Dendritic cell treated with granulocyte-macrophage colony-stimulating factor and Interleukin-4, amounts not matched to agents 40 ng/mL and 50 ng/mL, for 4 days (primary cell): ENCODE results near the gene CD226.
"Not testable (repeated sequence)": the region's sequence is repeated elsewhere in the genome, so short reads cannot be mapped to it uniquely, and the experiment has no call there.

Experiments used
- H3K27ac Mint-ChIP-seq: one replicate; pipeline ENCODE4 v1.8.0; 2022; ENCODE audit warnings: mild to moderate bottlenecking, mixed read lengths
- H3K27me3 Mint-ChIP-seq: one replicate; pipeline ENCODE4 v1.8.0; 2022; ENCODE audit warnings: mild to moderate bottlenecking, mixed read lengths
- H3K36me3 Mint-ChIP-seq: one replicate; pipeline ENCODE4 v1.8.0; 2022; ENCODE audit warnings: low read depth, mixed read lengths
- H3K4me1 Mint-ChIP-seq: one replicate; pipeline ENCODE4 v1.8.0; 2022; ENCODE audit warnings: low read depth, mixed read lengths
- H3K4me3 Mint-ChIP-seq: one replicate; pipeline ENCODE4 v1.8.0; 2022; ENCODE audit warnings: mild to moderate bottlenecking, moderate library complexity, mixed read lengths
- H3K9me3 Mint-ChIP-seq: one replicate; pipeline ENCODE4 v1.8.0; 2022; ENCODE audit warnings: mixed read lengths
- intact Hi-C: fragments of 100-400 bp; cut with micrococcal nuclease; formaldehyde crosslinking; loops from one replicate; pipeline ENCODE4 v1.15.0; 2022

The CD226 gene

DNA sequence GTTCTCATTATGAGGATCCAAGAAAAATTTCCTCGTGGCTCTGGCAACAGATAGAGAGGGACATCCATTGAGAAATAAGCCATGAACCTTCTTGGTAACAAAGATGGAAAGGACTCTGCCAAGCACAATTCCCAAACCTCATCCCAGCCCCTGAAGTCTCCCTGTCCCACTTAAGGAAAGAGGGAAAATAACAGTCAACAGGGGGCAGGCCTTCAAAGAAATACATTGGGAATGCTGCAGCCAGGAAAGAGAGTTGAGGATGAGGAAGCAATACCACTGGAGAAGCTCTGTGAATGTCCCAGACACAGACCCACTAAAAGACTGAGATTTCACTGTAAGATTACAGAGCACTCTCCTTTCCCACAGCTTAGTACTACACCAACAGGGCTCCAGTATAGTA, 93.2 kb downstream of the CD226 start:
- no peak overlapping the region for H3K27ac Mint-ChIP-seq
- intact Hi-C loops, result no loop called here
- peaks cover 13% of the 10 kb centered on the region for H3K9me3 Mint-ChIP-seq
- peaks cover 14% of the 10 kb centered on the region for H3K36me3 Mint-ChIP-seq
- H3K27me3 Mint-ChIP-seq, result no peaks in the 10 kb centered on the region
- no peak overlapping the region for H3K4me3 Mint-ChIP-seq
- no peaks in the 10 kb centered on the region for H3K4me1 Mint-ChIP-seq

DNA sequence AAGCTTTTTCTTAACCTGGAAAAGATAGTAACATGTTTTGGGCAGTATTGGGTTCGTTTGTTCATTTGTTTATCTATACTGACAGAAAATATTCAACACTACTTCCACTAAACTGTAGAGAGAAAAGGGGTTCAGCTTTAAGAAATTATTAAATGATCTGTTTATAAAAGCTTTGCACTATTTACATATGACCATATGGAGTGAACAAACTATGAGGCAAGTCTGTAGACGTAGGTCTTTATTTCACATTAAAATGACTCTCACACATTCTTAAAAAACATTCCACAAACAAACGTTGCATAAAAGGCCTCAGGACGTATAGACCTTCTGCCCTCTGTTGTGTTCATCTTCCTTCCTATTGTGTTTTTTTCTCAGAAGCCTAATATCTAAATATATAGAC, 94.6 kb downstream of the CD226 start:
- Mint-ChIP-seq H3K4me3 (no peak overlapping the region), H3K36me3 (peaks cover 8% of the 10 kb centered on the region), H3K27me3 (no peaks in the 10 kb centered on the region), H3K27ac (no peak overlapping the region), H3K9me3 (peaks cover 13% of the 10 kb centered on the region), H3K4me1 (no peaks in the 10 kb centered on the region)
- intact Hi-C loops, result no loop called here

- no peak overlapping the region for H3K27ac Mint-ChIP-seq
- no peaks in the 10 kb centered on the region for H3K9me3 Mint-ChIP-seq
- no peak overlapping the region for H3K4me3 Mint-ChIP-seq
- H3K36me3 Mint-ChIP-seq, result no peaks in the 10 kb centered on the region
- peaks cover 2% of the 10 kb centered on the region for H3K27me3 Mint-ChIP-seq
- intact Hi-C loops, result no loop called here
- H3K4me1 Mint-ChIP-seq, result no peaks in the 10 kb centered on the region
Observed at GRCh38 chr18:69845593-69846506, 101.8 kb downstream of the CD226 start.

GRCh38 chr18:69844656-69845055, 103.0 kb downstream of the CD226 start:
- Mint-ChIP-seq H3K4me1 (no peaks in the 10 kb centered on the region), H3K27me3 (peaks cover 2% of the 10 kb centered on the region), H3K27ac (no peak overlapping the region), H3K4me3 (no peak overlapping the region), H3K9me3 (no peaks in the 10 kb centered on the region), H3K36me3 (no peaks in the 10 kb centered on the region)
- intact Hi-C loops, result no loop called here

- Mint-ChIP-seq H3K4me3 (no peak overlapping the region), H3K9me3 (peaks cover 6% of the 10 kb centered on the region), H3K27ac (no peak overlapping the region), H3K27me3 (peaks cover 2% of the 10 kb centered on the region), H3K4me1 (no peaks in the 10 kb centered on the region), H3K36me3 (no peaks in the 10 kb centered on the region)
- intact Hi-C loops, result no loop called here
Observed at GRCh38 chr18:69843015-69843414, 104.7 kb downstream of the CD226 start.

DNA sequence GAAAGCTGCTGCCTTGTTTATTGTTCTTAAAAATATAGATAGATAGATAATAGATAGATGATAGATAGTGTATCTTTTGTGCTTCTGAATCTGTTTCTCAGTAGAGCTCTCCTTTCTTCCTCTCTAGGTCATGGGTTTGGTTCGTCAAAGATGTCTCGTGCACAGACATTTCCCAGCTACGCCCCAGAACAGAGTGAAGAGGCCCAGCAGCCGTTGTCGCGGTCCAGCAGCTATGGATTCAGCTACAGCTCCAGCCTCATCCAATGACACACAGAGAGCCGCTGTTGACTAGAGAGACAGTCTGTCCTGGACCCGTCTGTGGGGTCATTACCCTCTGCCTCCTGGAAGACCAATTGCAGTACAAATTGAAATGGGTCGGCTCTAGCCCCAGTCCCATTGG, 106.6 kb downstream of the CD226 start:
- intact Hi-C loops, result no loop called here
- Mint-ChIP-seq H3K27ac (no peak overlapping the region), H3K36me3 (no peaks in the 10 kb centered on the region), H3K9me3 (peaks cover 6% of the 10 kb centered on the region), H3K27me3 (peaks cover 2% of the 10 kb centered on the region), H3K4me3 (no peak overlapping the region), H3K4me1 (no peaks in the 10 kb centered on the region)

GRCh38 chr18:69840445-69840844, 107.2 kb downstream of the CD226 start:
- no peaks in the 10 kb centered on the region for H3K4me1 Mint-ChIP-seq
- peaks cover 2% of the 10 kb centered on the region for H3K27me3 Mint-ChIP-seq
- intact Hi-C loops, result no loop called here
- H3K36me3 Mint-ChIP-seq, result no peaks in the 10 kb centered on the region
- no peak overlapping the region for H3K27ac Mint-ChIP-seq
- H3K4me3 Mint-ChIP-seq, result no peak overlapping the region
- peaks cover 6% of the 10 kb centered on the region for H3K9me3 Mint-ChIP-seq

- H3K27ac Mint-ChIP-seq, result no peak overlapping the region
- peaks cover 6% of the 10 kb centered on the region for H3K9me3 Mint-ChIP-seq
- no peaks in the 10 kb centered on the region for H3K36me3 Mint-ChIP-seq
- no peaks in the 10 kb centered on the region for H3K4me1 Mint-ChIP-seq
- peaks cover 2% of the 10 kb centered on the region for H3K27me3 Mint-ChIP-seq
- H3K4me3 Mint-ChIP-seq, result no peak overlapping the region
- intact Hi-C loops, result no loop called here
Observed at GRCh38 chr18:69840001-69840400, 107.7 kb downstream of the CD226 start.

- peaks cover 6% of the 10 kb centered on the region for H3K9me3 Mint-ChIP-seq
- H3K36me3 Mint-ChIP-seq, result no peaks in the 10 kb centered on the region
- peaks cover 2% of the 10 kb centered on the region for H3K27me3 Mint-ChIP-seq
- intact Hi-C loops, result no loop called here
- no peak overlapping the region for H3K27ac Mint-ChIP-seq
- H3K4me1 Mint-ChIP-seq, result no peaks in the 10 kb centered on the region
- no peak overlapping the region for H3K4me3 Mint-ChIP-seq
Observed at GRCh38 chr18:69839497-69839896, 108.2 kb downstream of the CD226 start.

- intact Hi-C loops, result no loop called here
- Mint-ChIP-seq H3K9me3 (peaks cover 6% of the 10 kb centered on the region), H3K27me3 (peaks cover 2% of the 10 kb centered on the region), H3K4me1 (no peaks in the 10 kb centered on the region), H3K27ac (no peak overlapping the region), H3K4me3 (no peak overlapping the region), H3K36me3 (no peaks in the 10 kb centered on the region)
Observed at GRCh38 chr18:69838620-69839411, 108.9 kb downstream of the CD226 start.

DNA sequence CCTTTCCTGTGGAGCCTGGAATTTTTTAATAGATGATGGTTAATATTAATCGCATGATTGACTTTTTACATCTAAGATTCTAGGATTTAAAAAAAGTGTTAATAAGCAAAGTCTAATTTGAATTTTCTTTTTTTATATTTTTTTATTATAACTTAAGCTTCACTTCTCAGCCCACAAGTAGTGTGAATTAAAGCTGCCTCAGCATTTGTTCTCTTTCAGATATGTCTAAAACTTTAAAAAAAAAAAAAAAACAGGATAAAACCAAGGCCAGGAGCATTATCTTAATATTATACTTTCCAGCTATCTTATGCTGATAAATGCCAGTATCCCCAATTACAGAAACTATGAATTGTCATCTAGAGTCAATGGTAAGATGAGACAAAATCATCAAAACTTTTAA, 109.7 kb downstream of the CD226 start:
- no peaks in the 10 kb centered on the region for H3K36me3 Mint-ChIP-seq
- no peaks in the 10 kb centered on the region for H3K4me1 Mint-ChIP-seq
- H3K4me3 Mint-ChIP-seq, result no peak overlapping the region
- no peak overlapping the region for H3K27ac Mint-ChIP-seq
- H3K9me3 Mint-ChIP-seq, result peaks cover 6% of the 10 kb centered on the region
- peaks cover 2% of the 10 kb centered on the region for H3K27me3 Mint-ChIP-seq
- intact Hi-C loops, result no loop called here

- H3K36me3 Mint-ChIP-seq, H3K27ac Mint-ChIP-seq, H3K4me3 Mint-ChIP-seq, intact Hi-C loops, H3K9me3 Mint-ChIP-seq, H3K27me3 Mint-ChIP-seq, H3K4me1 Mint-ChIP-seq: not testable (repeated sequence)
Observed at GRCh38 chr18:69834980-69835379, 112.7 kb downstream of the CD226 start.

- Mint-ChIP-seq H3K27ac (no peak overlapping the region), H3K4me3 (no peak overlapping the region), H3K36me3 (no peaks in the 10 kb centered on the region), H3K9me3 (no peaks in the 10 kb centered on the region), H3K27me3 (no peaks in the 10 kb centered on the region), H3K4me1 (no peaks in the 10 kb centered on the region)
- intact Hi-C loops, result no loop called here
Observed at GRCh38 chr18:69830189-69830588, 117.5 kb downstream of the CD226 start.

- intact Hi-C loops, result no loop called here
- Mint-ChIP-seq H3K9me3 (no peaks in the 10 kb centered on the region), H3K36me3 (no peaks in the 10 kb centered on the region), H3K4me1 (no peaks in the 10 kb centered on the region), H3K27ac (no peak overlapping the region), H3K27me3 (no peaks in the 10 kb centered on the region), H3K4me3 (no peak overlapping the region)
Observed at GRCh38 chr18:69820538-69820937, 127.1 kb downstream of the CD226 start.
